GM18517 (cell line): Measurements from ENCODE around the gene TRIM62.

ENCODE experiments used
- ATAC-seq: cut with Tn5 transposase; IDR thresholded peaks from one replicate; pipeline ENCODE4 v1.9.1; 2021; ENCODE audit warnings: mild to moderate bottlenecking, moderate library complexity; ENCODE audit not compliant: unreplicated experiment

TRIM62 gene

DNA sequence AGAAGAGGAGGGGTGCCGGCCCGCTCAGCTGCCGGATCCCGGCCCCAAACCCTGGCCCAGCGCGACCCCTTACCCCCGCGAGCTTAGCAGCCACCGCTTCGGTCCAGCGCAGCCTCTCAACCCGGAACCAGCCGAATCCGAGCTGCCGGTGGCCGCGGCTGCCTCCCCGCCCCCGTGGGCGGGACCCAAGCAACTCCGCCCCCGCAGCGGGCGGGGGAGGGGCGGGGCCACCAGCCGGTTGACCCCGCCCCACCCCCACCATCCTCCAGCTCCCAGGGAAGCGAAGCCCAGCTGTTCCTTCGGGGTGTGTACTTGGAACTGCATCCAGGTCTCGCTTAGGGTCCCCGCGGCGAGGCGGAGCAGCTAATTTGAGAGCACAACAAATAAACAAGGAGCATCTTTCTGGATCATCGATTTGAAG, at the start of gene TRIM62:
TRIM62 (minus strand) TSS at position 123 of the 421 bp plus-strand sequence. CDS start 611 bp downstream, outside the sequence.
- no peak for ATAC-seq

GRCh38 chr1:33231166-33231565, 49.3 kb upstream of the TRIM62 start:
- no peak for ATAC-seq

GRCh38 chr1:33228935-33229487, 47.2 kb upstream of the TRIM62 start:
- no peak for ATAC-seq

DNA sequence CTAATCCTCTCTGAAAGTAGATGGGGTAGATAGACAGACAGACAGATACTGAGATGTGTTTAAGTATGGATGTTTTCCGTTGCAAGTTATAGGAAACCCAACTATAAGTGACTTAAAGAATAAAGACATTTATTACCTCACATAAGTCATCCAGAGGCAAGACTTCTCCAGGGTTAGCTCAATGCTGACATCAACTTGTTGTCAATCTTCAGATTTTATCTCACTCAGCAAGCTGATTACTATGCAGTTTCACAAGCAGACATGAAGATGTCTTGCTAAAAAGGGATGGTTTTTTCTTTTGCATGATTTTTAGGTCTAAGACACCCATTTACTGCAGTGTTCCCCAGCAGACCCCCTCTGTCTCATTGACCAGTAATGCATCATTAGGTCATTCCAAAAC, 43.7 kb upstream of the TRIM62 start:
- ATAC-seq, result no peak

DNA sequence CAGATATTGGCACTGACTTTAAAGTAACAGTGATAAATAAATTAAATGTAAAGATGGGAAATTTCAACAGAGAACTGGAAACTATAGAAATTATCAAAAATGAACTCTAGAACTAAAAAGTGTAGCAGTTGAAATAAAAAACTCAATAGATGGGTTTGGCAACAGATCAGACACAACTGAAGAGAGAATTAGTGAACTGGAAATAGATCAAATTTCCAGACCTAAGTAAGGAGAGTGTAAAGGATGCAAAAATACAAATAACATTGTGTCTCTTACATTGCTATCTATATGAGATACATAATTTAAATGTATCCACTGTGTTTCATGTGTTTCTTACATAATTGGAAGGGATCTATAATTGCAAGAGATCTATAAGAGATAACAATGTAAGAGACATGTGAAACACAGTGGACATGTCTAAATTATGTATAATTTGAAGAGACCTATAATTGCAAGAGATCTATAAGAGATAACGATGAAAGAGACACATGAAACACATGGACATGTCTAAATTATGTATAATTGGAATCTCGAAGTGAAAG, 42.4 kb upstream of the TRIM62 start:
- no peak for ATAC-seq

DNA sequence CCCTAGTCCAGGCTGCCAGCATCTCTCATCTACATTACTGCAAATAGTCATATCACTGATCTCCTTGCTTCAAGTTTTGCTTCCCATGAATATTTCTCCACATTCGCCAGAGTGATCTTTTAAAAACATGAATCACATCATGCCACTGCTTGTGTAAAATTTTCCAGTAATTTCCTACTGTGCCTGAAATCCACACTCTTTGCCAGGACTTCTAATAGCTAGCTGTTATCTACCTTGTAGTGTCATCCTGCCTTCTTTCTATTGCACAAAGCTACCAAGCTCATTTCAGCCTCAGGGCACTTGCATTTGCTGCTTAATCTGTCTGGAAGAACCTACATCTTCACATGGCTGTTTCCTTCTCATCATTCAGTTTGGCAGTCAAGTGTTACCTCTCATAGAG, 40.5 kb upstream of the TRIM62 start:
- ATAC-seq, result no peak

- no peak for ATAC-seq
Observed at GRCh38 chr1:33221385-33221758, 39.5 kb upstream of the TRIM62 start.

- no peak for ATAC-seq
Observed at GRCh38 chr1:33220676-33221384, 39.0 kb upstream of the TRIM62 start.

GRCh38 chr1:33219886-33220661, 38.2 kb upstream of the TRIM62 start:
- no peak for ATAC-seq

DNA sequence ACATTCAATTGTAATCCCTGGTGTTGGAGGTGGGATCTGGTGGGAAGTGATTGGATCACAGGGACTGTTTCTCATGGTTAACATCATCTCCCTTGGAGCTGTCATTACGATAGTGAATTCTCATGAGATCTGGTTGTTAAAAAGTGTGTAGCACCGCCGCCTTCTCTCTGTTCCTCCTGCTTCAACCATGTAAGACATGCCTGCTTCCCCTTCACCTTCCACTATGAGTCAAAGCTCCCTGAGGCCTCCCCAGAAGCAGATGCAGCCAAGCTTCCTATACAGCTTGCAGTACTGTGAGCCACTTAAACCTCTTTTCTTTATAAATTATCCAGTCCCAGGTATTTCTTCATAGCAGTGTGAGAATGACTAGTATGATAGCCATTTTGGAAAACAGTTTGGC, 30.1 kb upstream of the TRIM62 start:
- no peak for ATAC-seq

GRCh38 chr1:33206340-33206739, 24.5 kb upstream of the TRIM62 start:
- ATAC-seq, result no peak

DNA sequence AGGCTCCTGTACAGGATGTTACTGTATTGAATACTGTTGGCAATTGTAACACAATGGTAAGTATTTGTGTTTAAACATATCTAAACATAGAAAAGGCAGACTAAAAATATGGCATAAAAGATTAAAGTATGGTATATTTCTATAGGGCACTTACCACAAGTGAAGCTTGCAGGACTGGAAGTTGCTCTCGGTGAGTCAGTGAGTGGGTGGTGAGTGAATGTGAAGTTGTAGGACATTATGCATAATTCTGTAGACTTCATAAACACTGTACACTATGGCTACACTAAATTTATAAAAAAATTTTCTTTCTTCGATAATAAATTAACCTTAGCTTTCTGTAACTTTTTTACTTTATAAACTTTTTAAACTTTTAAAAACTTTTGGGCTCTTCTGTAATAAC, 13.7 kb upstream of the TRIM62 start:
- no peak for ATAC-seq

DNA sequence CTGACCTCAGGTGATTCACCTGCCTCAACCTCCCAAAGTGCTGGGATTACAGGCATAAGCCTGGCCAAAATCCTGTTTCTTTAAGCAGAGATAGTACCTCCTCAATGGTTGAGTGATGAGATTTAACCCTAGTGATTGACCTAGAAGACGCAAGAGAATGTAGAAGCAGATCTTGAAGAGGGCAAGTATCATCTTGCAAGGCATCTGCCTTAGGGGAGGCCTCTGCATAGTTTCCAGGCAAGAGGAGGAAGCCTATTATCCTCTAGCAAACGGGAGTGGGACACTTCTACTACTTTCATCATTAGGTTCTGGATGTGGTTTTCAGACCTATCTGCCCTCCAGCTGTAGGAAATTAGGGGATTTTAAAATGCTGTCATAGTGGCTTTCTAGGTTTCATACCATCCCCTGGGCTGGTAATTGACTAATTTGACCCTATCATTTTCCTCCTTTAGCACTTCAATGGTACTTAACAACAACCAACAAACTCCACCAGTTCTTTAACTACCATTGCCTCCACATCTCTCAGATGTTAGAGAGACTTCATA, 10.0 kb upstream of the TRIM62 start:
- no peak for ATAC-seq

GRCh38 chr1:33190701-33191100, 8.9 kb upstream of the TRIM62 start:
- no peak for ATAC-seq

GRCh38 chr1:33188572-33189275, 6.9 kb upstream of the TRIM62 start:
- ATAC-seq, result no peak

GRCh38 chr1:33186936-33187335, 5.1 kb upstream of the TRIM62 start:
- ATAC-seq, result no peak

- ATAC-seq, result no peak
Observed at GRCh38 chr1:33185541-33185940, 3.7 kb upstream of the TRIM62 start.

DNA sequence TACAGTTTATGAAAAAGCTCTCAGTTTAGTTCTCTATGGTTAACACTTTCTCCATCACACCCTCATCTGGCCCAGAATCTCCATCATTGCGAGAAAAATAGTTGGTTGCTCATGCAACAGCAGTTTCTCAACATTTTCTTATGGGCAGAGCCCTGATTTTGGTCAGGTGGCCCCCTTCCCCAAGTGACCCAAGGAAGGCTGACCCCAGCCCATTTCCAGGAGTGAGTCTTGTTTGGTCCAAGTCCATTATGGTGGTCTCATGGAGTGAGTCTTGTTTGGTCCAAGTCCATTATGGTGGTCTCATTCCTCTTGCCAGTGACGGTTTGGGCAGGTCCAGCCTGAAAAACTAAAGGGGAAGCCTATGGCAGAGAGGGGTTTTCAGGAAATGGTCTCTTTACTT, 1.5 kb upstream of the TRIM62 start:
- ATAC-seq, result no peak

DNA sequence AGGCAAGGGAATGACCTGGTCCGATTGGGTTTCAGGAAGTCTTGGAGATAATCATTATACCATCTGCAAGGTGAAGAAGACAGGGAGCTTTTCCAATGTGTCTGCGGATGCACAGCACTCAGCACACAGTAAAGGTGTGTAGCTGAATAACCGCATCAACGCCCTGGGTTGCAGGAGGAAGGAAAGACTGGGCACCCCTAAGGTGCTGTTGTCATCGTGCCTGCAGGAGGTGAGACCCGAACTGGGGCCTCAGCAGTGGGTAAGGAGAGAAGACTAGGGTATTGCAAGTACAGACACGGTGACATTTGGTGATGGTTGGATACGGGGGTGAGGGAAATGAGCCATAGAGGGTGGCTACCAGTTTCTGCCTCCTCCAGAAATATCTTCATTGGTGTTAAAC, 1.1 kb upstream of the TRIM62 start:
- ATAC-seq, result no peak

- no peak for ATAC-seq
Observed at GRCh38 chr1:33182401-33182841, 578 bp upstream of the TRIM62 start.
